Measurements from ENCODE around the gene SGIP1.

Gene SGIP1

GRCh38 chr1:66693856-66694255 is 159.9 kb downstream of the SGIP1 start:
- no peak overlapping the region for H3K27ac ChIP-seq (ENCODE audit: insufficient read depth in 1 of 2, low read depth in 1 of 2, low read length in 2 of 2, poor library complexity in 1 of 2, severe bottlenecking in 2 of 2)
- DNase-seq, result no peak
- H3K4me3 ChIP-seq (ENCODE audit: control insufficient read depth in 1 of 7, extremely low read depth in 1 of 7, insufficient read depth in 4 of 7, low read depth in 2 of 7, low read length in 6 of 7), result no peak overlapping the region
- no peaks in the 10 kb centered on the region for H3K9me3 ChIP-seq (ENCODE audit: control extremely low read depth in 1 of 5, control insufficient read depth in 4 of 5, insufficient read depth in 2 of 5, low read depth in 1 of 5, low read length in 4 of 5)
- H3K36me3 ChIP-seq (ENCODE audit: control insufficient read depth in 4 of 4, insufficient read depth in 4 of 4, low read length in 3 of 4), result no peaks in the 10 kb centered on the region
- no peaks in the 10 kb centered on the region for H3K27me3 ChIP-seq (replicated peaks in 2 of 5; ENCODE audit: control insufficient read depth in 4 of 5, insufficient read depth in 5 of 5, low read length in 4 of 5)
- POLR2A ChIA-PET, result no interaction called here
- CTCF ChIA-PET, result interaction anchor here (0.6 to 1.3 kb wide), 2 partner anchors 17 to 457 kb away, joined by 3 read pairs; no protein-coding TSS in a partner anchor
- peaks cover 0 to 5% (median 2%) of the 10 kb centered on the region in 4 experiments for H3K4me1 ChIP-seq (ENCODE audit: control extremely low read depth in 1 of 4, control insufficient read depth in 4 of 4, insufficient read depth in 4 of 4, low read length in 3 of 4)

GRCh38 chr1:66695116-66695515 is 161.2 kb downstream of the SGIP1 start:
- POLR2A ChIA-PET, result interaction anchor here (0.6 kb wide), 1 partner anchor 159 kb away, joined by 4 read pairs; no protein-coding TSS in a partner anchor
- peak in 2 of 3 donors; percentile 20 to 31 for DNase-seq
- CTCF ChIA-PET, result interaction anchor here (1.8 kb wide), 1 partner anchor 191 kb away, joined by 4 read pairs; no protein-coding TSS in a partner anchor
- Histone ChIP-seq H3K9me3 (ENCODE audit: control extremely low read depth in 1 of 5, control insufficient read depth in 4 of 5, insufficient read depth in 2 of 5, low read depth in 1 of 5, low read length in 4 of 5) (no peaks in the 10 kb centered on the region), H3K4me1 (ENCODE audit: control extremely low read depth in 1 of 4, control insufficient read depth in 4 of 4, insufficient read depth in 4 of 4, low read length in 3 of 4) (peaks cover 0 to 5% (median 2%) of the 10 kb centered on the region in 4 experiments), H3K36me3 (ENCODE audit: control insufficient read depth in 4 of 4, insufficient read depth in 4 of 4, low read length in 3 of 4) (no peaks in the 10 kb centered on the region), H3K27ac (ENCODE audit: insufficient read depth in 1 of 2, low read depth in 1 of 2, low read length in 2 of 2, poor library complexity in 1 of 2, severe bottlenecking in 2 of 2) (no peak overlapping the region), H3K27me3 (replicated peaks in 2 of 5; ENCODE audit: control insufficient read depth in 4 of 5, insufficient read depth in 5 of 5, low read length in 4 of 5) (no peaks in the 10 kb centered on the region), H3K4me3 (ENCODE audit: control insufficient read depth in 1 of 7, extremely low read depth in 1 of 7, insufficient read depth in 4 of 7, low read depth in 2 of 7, low read length in 6 of 7) (peak overlapping the region in 1 of 7 experiments; percentile 28)
- WGBS (ENCODE audit: insufficient coverage), result no CpG with 5 or more reads among the region's 5 CpGs

GRCh38 chr1:66696771-66697170 is 162.8 kb downstream of the SGIP1 start:
- POLR2A ChIA-PET, result no interaction called here
- DNase-seq, result no peak
- H3K4me1 ChIP-seq (ENCODE audit: control extremely low read depth in 1 of 4, control insufficient read depth in 4 of 4, insufficient read depth in 4 of 4, low read length in 3 of 4), result peaks cover 0 to 5% (median 2%) of the 10 kb centered on the region in 4 experiments
- H3K27me3 ChIP-seq (replicated peaks in 2 of 5; ENCODE audit: control insufficient read depth in 4 of 5, insufficient read depth in 5 of 5, low read length in 4 of 5), result no peaks in the 10 kb centered on the region
- no peaks in the 10 kb centered on the region for H3K9me3 ChIP-seq (ENCODE audit: control extremely low read depth in 1 of 5, control insufficient read depth in 4 of 5, insufficient read depth in 2 of 5, low read depth in 1 of 5, low read length in 4 of 5)
- no peaks in the 10 kb centered on the region for H3K36me3 ChIP-seq (ENCODE audit: control insufficient read depth in 4 of 4, insufficient read depth in 4 of 4, low read length in 3 of 4)
- H3K4me3 ChIP-seq (ENCODE audit: control insufficient read depth in 1 of 7, extremely low read depth in 1 of 7, insufficient read depth in 4 of 7, low read depth in 2 of 7, low read length in 6 of 7), result no peak overlapping the region
- no peak overlapping the region for H3K27ac ChIP-seq (ENCODE audit: insufficient read depth in 1 of 2, low read depth in 1 of 2, low read length in 2 of 2, poor library complexity in 1 of 2, severe bottlenecking in 2 of 2)
- CTCF ChIA-PET, result no interaction called here

GRCh38 chr1:66699213-66699612 is 165.3 kb downstream of the SGIP1 start:
- Histone ChIP-seq H3K4me1 (ENCODE audit: control extremely low read depth in 1 of 4, control insufficient read depth in 4 of 4, insufficient read depth in 4 of 4, low read length in 3 of 4) (peaks cover 0 to 5% (median 2%) of the 10 kb centered on the region in 4 experiments), H3K27me3 (replicated peaks in 2 of 5; ENCODE audit: control insufficient read depth in 4 of 5, insufficient read depth in 5 of 5, low read length in 4 of 5) (no peaks in the 10 kb centered on the region), H3K36me3 (ENCODE audit: control insufficient read depth in 4 of 4, insufficient read depth in 4 of 4, low read length in 3 of 4) (no peaks in the 10 kb centered on the region), H3K9me3 (ENCODE audit: control extremely low read depth in 1 of 5, control insufficient read depth in 4 of 5, insufficient read depth in 2 of 5, low read depth in 1 of 5, low read length in 4 of 5) (no peaks in the 10 kb centered on the region), H3K4me3 (ENCODE audit: control insufficient read depth in 1 of 7, extremely low read depth in 1 of 7, insufficient read depth in 4 of 7, low read depth in 2 of 7, low read length in 6 of 7) (no peak overlapping the region), H3K27ac (ENCODE audit: insufficient read depth in 1 of 2, low read depth in 1 of 2, low read length in 2 of 2, poor library complexity in 1 of 2, severe bottlenecking in 2 of 2) (no peak overlapping the region)
- ChIA-PET POLR2A (no interaction called here), CTCF (interaction anchor here (0.8 to 1.3 kb wide), 3 partner anchors 10 to 15 kb away, joined by 3 to 4 read pairs (median 3); no protein-coding TSS in a partner anchor)
- DNase-seq, result no peak
- WGBS (ENCODE audit: insufficient coverage), result 90% methylated on average over 5 of the region's 5 CpGs

- no peaks in the 10 kb centered on the region for H3K4me1 ChIP-seq (ENCODE audit: control extremely low read depth in 1 of 4, control insufficient read depth in 4 of 4, insufficient read depth in 4 of 4, low read length in 3 of 4)
- DNase-seq, result no peak
- no peaks in the 10 kb centered on the region for H3K9me3 ChIP-seq (ENCODE audit: control extremely low read depth in 1 of 5, control insufficient read depth in 4 of 5, insufficient read depth in 2 of 5, low read depth in 1 of 5, low read length in 4 of 5)
- WGBS (ENCODE audit: insufficient coverage), result 100% methylated on average over 1 of the region's 4 CpGs
- peaks cover 0 to under 1% (median 0%) of the 10 kb centered on the region in 4 experiments for H3K36me3 ChIP-seq (ENCODE audit: control insufficient read depth in 4 of 4, insufficient read depth in 4 of 4, low read length in 3 of 4)
- ChIA-PET POLR2A (no interaction called here), CTCF (no interaction called here)
- H3K27ac ChIP-seq (ENCODE audit: insufficient read depth in 1 of 2, low read depth in 1 of 2, low read length in 2 of 2, poor library complexity in 1 of 2, severe bottlenecking in 2 of 2), result no peak overlapping the region
- no peaks in the 10 kb centered on the region for H3K27me3 ChIP-seq (replicated peaks in 2 of 5; ENCODE audit: control insufficient read depth in 4 of 5, insufficient read depth in 5 of 5, low read length in 4 of 5)
- H3K4me3 ChIP-seq (ENCODE audit: control insufficient read depth in 1 of 7, extremely low read depth in 1 of 7, insufficient read depth in 4 of 7, low read depth in 2 of 7, low read length in 6 of 7), result no peak overlapping the region
These were observed 170.4 kb downstream of the SGIP1 start for GRCh38 chr1:66704177-66704875.

GRCh38 chr1:66705110-66705509 is 171.2 kb downstream of the SGIP1 start:
- ChIA-PET POLR2A (no interaction called here), CTCF (no interaction called here)
- H3K36me3 ChIP-seq (ENCODE audit: control insufficient read depth in 4 of 4, insufficient read depth in 4 of 4, low read length in 3 of 4), result peaks cover 0 to 2% (median 0%) of the 10 kb centered on the region in 4 experiments
- H3K27me3 ChIP-seq (replicated peaks in 2 of 5; ENCODE audit: control insufficient read depth in 4 of 5, insufficient read depth in 5 of 5, low read length in 4 of 5), result no peaks in the 10 kb centered on the region
- no peak for DNase-seq
- WGBS (ENCODE audit: insufficient coverage), result 100% methylated on average over 2 of the region's 5 CpGs
- no peaks in the 10 kb centered on the region for H3K4me1 ChIP-seq (ENCODE audit: control extremely low read depth in 1 of 4, control insufficient read depth in 4 of 4, insufficient read depth in 4 of 4, low read length in 3 of 4)
- H3K4me3 ChIP-seq (ENCODE audit: control insufficient read depth in 1 of 7, extremely low read depth in 1 of 7, insufficient read depth in 4 of 7, low read depth in 2 of 7, low read length in 6 of 7), result no peak overlapping the region
- no peak overlapping the region for H3K27ac ChIP-seq (ENCODE audit: insufficient read depth in 1 of 2, low read depth in 1 of 2, low read length in 2 of 2, poor library complexity in 1 of 2, severe bottlenecking in 2 of 2)
- H3K9me3 ChIP-seq (ENCODE audit: control extremely low read depth in 1 of 5, control insufficient read depth in 4 of 5, insufficient read depth in 2 of 5, low read depth in 1 of 5, low read length in 4 of 5), result no peaks in the 10 kb centered on the region

- ChIA-PET CTCF (interaction anchor here (0.9 to 1.5 kb wide), 10 partner anchors 11 to 281 kb away, joined by 3 to 9 read pairs (median 4); no protein-coding TSS in a partner anchor), POLR2A (no interaction called here)
- peak in 1 of 3 donors; percentile 24 for DNase-seq
- no peak overlapping the region for H3K4me3 ChIP-seq (ENCODE audit: control insufficient read depth in 1 of 7, extremely low read depth in 1 of 7, insufficient read depth in 4 of 7, low read depth in 2 of 7, low read length in 6 of 7)
- peaks cover 0 to 3% (median 1%) of the 10 kb centered on the region in 4 experiments for H3K36me3 ChIP-seq (ENCODE audit: control insufficient read depth in 4 of 4, insufficient read depth in 4 of 4, low read length in 3 of 4)
- no peak overlapping the region for H3K27ac ChIP-seq (ENCODE audit: insufficient read depth in 1 of 2, low read depth in 1 of 2, low read length in 2 of 2, poor library complexity in 1 of 2, severe bottlenecking in 2 of 2)
- WGBS (ENCODE audit: insufficient coverage), result no CpG with 5 or more reads among the region's 2 CpGs
- H3K4me1 ChIP-seq (ENCODE audit: control extremely low read depth in 1 of 4, control insufficient read depth in 4 of 4, insufficient read depth in 4 of 4, low read length in 3 of 4), result no peaks in the 10 kb centered on the region
- no peaks in the 10 kb centered on the region for H3K9me3 ChIP-seq (ENCODE audit: control extremely low read depth in 1 of 5, control insufficient read depth in 4 of 5, insufficient read depth in 2 of 5, low read depth in 1 of 5, low read length in 4 of 5)
- H3K27me3 ChIP-seq (replicated peaks in 2 of 5; ENCODE audit: control insufficient read depth in 4 of 5, insufficient read depth in 5 of 5, low read length in 4 of 5), result no peaks in the 10 kb centered on the region
These were observed 177.5 kb downstream of the SGIP1 start for GRCh38 chr1:66711420-66711819.

Measured in common myeloid progenitor, CD34-positive (primary cell).